Measurements from ENCODE around the gene MSI2.
A peak's percentile ranks its signal among the peaks of the same experiment; 100 is the strongest.

Gene MSI2

DNA sequence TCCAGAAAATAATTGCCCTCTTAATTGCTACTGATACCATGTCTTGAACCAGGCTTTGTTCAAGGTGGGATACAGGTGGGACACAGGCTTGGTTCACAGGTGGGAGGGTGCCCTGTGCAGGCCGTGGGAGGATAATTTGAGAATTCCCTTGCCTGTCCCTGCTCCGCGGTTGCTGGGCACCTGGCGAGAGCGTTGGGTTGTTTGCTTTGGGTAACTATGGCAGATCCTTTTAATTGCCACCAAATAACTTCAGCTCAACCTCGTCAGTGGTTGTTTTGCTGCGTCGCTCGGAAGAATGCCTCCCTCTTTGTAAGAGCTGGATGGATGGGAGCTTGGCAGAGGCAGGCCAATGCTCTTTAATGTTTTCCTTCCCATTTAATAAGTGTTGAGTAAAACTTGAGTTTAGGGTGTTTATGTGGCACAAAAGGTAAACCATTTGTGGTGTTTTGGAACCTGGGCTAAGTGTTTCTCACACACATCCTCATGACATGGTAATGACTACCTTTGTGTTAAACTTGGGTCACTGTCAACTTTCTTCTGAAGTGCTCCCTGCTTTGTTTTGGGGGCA, 202.5 kb downstream of the MSI2 start:
- no peak for DNase-seq (ENCODE audit: low read depth in 3 of 3)

DNA sequence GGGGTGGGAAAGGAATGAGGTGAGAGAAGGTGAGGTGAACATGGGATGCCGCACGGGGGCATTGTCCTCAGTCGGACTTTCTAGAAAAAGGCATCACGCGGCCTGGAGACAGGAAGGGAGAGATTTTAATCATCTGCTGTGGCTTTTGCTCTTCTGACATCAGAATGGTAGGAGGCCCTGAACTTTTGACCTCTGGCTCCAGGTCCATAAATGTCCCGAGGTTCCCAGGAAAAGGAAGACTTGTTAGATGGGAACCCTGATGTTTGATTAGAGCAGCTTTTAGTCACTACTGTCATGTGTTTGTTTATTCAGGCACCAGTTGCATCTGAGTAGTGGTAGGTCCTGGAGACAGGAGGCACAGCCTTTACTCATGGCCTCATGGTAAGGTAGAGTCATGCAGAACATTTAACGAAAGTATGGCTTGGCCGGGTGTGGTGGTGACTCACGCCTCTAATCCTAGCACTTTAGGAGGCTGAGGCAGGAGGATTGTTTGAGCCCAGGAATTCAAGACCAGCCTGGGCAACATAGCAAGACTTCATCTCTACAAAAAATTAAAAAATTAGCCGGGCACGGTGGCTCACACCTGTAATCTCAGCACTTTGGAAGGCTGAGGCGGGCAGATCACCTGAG, 203.1 kb downstream of the MSI2 start:
- peak in 1 of 3 donors; percentile 44 for DNase-seq (ENCODE audit: low read depth in 3 of 3)

DNA sequence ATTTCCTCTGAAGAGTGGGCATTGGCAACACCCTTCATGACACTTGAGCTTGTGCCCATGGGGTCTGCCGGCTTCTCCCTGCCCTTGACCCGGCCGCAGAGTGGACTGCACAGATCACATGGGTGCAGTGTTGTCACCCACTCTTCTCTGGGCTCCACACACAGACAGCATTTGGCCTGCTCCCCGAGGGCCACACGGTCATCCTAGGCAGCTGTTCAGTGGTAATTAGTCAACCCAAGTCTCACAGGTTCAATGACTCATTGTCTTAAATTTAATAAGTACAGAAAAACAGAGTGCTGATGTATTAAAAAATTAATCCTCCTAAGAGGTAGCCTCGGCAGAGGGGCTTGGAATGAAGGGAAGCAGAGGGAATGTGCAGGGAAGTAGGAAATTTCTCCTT, 204.8 kb downstream of the MSI2 start:
- DNase-seq (ENCODE audit: low read depth in 3 of 3), result peak in 1 of 3 donors; percentile 53

DNA sequence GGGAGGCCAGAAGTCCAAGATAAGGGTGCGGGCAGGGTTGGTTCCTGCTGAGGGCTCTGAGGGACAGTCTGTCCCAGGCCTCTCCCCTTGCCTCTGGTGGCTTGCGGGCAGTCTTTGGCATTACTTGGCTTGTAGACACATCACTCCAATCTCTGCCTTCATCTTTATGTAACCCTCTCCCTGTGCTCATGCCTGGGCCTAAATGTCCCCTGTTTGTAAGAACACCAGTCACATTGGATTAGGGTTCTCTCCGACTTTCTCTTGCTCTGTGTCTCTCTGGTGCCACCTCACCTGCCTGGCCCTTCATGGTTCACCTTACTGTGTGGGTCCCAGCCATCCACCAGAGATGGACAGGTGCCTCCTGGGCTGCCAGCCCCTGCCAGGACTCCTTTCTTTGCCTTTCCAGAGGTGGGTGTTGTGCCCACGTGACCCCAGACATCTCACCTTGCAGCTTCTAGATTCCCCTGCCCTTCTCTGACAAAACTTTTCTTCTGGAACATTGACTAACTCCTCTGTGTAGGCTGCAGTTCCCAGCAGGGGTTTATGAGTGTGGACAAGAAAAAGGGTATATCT, 205.8 kb downstream of the MSI2 start:
- DNase-seq (ENCODE audit: low read depth in 3 of 3), result no peak

DNA sequence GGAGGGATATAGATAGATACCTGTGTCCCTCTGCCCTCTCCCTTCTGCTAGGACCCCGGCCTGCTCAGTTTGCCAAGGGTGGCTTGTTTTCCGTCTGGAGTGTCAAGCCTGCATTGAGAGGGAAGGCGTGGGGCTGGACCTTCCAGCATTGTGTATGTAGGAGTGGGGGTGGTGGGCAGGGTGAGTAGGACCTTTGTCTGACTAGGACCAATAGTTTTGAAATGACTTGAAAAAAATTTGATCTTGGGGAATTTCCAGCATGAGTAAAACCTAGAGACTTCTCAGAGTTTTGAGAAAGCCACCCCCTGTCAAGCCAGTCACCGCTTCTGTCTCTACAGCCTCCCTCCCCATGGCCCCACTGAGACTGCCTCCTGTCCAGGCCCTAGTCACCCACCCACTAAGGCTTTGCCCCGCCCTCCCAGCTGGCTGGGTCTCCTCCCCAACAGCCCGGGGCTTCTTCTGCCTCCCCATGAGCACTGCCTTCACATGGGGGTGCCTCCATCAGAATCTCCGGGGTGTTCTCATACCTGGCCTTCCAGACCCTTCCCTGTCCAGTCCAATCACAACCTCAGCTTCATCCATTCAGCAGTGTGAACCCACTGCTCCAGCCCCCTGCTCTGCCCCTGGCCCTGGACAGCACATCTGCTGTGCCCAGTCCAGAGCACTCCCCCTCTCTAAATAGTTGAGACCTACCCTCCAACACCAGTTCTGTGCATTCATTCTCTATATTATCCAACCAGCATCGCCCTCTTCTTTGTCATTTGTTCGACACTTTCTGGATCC, 207.0 kb downstream of the MSI2 start:
- peak; percentile 77 to 90 (median 85) for DNase-seq (ENCODE audit: low read depth in 3 of 3)

DNA sequence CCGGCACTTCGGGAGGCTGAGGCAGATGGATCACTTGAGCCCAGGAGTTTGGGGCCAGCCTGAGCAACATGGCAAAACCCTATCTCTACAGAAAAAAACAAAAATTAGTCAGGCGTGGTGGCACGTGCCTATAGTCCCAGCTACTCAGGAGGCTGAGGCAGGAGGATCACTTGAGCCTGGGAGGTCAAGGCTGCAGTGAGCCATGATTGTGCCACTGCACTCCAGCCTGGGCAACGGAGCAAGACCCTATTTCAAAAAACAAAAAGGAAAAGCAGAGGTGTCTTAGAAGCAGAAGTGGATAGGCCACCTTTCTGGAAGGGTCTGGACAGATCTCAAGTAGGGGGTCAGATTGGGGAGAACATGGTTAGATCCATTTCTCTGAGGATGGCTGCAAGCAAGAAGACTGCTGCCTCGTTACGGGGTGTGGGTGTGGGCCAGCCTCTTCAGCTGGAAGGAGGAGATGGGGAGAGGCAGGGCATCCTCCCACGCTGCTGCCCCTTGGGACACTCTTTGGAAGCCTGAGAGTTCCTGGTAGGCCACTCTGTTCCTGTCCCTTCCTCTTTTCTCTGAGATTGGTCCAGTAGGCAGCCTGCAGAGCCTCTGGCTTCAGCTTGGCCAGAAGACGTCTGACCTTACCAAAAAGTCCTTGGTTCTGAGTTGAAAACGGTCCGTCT, 208.0 kb downstream of the MSI2 start:
- DNase-seq (ENCODE audit: low read depth in 3 of 3), result no peak

DNA sequence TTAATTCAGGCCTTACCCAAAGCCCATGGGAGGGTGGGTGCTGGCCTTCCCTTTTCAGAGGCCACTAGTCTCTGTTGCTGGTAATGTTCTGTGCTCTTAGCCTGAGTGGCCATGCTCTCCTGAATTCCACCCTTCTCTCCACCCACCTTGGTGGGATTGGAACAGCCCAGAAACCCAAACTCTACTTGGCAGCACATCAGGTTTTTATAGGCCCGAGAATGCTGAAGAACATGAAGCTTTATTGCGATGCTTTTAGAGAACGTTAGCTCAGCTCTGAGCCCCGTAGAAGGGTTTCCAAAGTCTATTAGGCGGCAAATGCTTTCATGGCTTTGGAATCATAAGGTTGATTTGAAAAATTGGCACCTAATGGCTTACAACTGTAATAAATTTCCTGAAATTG, 209.3 kb downstream of the MSI2 start:
- no peak for DNase-seq (ENCODE audit: low read depth in 3 of 3)

DNA sequence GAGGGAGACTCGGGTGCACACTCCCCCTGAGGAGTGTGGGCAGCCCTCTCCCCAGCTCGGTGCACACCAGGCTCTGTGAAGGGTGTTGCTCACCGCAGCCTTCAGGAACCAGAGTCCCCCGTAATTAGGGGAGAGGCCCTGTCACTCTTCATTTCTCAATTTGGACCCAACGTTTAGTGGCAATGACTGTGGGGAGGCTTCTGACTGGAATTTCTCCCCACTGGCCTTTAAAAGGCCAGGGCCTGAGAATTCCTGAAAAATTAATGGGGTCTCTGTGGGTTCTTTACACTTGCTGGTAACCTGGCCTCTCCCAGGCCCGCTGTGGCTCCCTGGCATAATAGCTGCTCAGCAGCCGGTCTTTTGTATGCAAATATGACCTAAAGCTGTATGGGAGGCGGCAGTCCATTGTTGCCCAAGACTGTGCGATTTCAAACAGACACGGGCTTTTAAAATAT, 209.7 kb downstream of the MSI2 start:
- DNase-seq (ENCODE audit: low read depth in 3 of 3), result no peak

DNA sequence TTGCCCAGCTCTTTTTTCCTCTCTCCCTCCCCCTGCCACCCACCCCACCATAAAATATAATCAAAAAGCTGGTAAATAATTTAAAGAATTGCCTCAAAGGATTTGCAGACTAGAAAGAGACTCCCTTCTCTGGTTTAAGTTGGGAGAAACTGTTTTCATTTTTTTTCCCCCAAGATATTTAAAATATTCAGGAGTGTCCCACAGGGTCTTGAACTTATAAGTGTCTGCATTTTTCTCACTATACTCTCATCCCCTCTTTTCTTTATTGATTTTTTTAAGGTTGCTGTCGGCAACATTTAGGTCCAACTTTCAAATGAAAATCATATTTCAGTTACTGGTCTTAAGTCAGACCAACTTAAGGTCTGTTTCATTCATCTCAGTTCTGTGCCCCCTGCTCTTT, 210.2 kb downstream of the MSI2 start:
- no peak for DNase-seq (ENCODE audit: low read depth in 3 of 3)

DNA sequence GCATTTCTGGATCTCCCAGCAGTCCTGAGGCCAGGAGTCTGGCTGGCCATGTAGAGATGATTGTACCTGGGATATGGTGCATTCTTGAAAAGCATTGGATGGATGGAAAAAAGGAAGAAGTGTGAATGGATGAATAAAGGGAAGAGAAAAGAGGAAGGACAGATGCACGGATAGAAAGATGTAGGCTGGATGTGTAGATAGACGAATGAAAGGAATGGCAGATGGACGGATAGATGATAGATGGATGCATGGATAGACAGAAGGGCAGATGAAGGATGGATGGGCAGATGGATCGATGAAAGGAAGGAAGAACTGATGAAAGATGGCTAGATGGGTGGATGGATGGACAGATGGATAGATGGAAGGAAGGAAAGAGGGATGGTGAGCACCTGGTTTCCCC, 210.9 kb downstream of the MSI2 start:
- no peak for DNase-seq (ENCODE audit: low read depth in 3 of 3)

DNA sequence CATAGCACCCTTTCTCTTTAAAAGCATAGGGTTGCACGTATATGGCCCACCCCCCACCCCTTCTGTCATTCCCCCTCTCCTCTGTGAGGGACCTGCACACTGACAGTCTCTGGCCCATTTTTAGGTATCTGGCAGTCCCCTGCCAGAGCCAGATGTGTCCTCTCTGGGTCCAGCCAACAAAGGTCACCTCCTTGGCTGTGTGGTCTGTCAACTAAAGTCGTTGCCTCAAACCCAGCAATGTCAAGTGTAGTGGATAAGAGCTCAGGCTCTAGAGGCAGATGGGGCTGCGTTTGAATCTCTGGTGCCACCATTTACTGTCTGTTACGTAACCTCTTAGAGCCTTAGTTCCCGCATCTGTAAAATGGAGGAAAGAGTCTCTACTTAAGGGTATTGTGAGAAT, 211.5 kb downstream of the MSI2 start:
- no peak for DNase-seq (ENCODE audit: low read depth in 3 of 3)

DNA sequence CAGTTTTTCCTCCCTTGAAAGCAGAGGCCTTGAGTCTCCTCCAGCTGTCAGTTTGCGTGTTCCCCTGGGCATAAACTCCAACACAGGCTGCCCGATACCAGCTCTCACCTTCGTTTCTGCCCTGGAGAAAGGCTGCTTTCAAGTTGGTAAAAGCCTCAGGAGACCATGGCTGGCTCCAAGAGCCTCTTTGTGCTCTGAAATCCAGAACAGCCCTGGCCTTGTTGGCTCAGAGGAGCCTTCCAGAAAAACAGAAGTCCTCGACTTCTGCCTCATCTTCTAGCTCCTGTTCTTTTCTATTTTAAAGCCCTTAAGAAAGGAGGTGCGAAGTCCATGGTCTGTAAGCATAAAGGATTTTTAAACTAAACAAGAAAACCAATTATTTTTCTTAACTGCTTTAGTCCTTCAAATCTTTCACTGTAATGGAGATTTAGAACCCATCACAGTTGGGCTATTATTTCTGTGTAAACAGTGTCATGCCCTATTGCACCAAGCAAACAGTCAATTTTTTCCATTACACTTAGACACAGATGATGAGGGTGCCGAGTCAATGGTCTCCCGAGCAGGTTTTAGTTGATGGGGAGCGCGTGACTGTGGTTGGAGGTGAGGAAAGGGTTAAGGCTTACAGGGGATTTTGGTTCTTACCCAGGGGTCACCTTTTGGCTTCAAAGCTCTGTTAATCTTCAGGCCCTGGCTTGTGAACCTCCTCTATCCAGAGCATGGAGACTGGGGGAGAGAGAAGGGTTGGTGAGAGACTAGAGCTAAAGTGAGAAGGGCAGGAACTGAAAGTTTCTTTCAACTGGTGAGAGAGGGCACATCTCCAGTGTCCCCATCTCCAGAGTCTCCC, 212.8 kb downstream of the MSI2 start:
- DNase-seq (ENCODE audit: low read depth in 3 of 3), result no peak

DNA sequence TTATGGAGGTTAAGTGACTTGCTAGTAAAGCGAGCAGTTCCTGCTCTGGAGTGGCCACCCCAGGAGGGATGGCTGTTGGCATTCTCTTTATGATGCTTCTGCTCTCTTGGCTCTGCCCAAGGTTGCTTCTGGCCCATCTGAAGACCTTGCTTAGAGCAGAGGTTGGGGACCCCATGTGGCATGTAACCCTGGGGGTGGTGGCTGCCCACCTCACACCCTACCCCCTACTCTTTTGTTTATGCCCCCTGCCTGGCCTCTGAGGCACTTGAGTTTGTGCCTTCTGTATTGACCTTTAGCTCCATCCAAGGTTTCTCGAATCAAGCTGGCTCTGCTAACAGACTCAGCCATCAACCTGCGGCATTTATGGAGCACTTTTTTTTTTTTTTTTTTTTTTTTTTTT, 214.6 kb downstream of the MSI2 start:
- DNase-seq (ENCODE audit: low read depth in 3 of 3), result no peak

DNA sequence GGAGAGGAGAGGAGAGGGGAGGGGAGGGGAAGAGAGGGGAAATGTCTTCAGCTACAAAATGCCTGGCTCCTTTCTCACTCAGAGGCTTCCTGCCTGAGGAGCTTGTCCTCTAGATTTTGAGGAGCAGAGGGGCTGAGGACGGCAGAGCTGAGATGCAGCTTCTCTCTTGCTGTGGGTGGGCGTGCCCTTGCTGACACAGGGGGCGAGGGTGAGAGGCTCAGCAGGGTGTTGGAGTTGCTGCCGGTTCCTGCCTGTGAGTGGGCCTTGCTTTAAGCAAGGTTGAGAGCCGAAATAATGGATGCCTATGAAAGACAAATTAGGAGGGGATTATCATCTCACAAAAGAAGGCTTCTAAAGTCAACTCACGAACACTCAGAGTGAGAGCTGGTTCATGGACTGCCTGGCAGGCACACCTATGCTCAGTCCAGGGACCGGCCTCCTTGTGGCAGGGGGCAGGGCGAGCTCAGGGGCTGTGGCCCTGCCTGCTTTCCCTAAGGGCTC, 215.6 kb downstream of the MSI2 start:
- DNase-seq (ENCODE audit: low read depth in 3 of 3), result no peak

DNA sequence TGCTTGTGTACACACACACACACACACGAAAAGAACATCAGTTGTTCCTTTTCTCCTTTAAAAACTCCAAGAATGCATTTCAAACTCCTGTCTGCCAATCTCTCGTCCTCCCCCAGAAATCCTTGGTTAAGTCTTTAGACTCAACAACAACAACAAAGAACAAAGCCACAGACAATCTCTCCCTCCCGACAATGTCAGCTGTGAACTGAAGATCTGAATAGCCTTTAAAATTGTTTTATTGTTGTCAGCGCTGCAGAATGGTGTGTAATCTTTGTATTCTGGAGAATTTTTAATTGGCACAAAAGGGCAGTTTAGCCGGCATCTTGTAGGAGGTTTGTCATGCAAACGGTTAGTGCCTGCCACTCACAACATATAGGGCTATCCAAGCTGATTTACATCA, 219.5 kb downstream of the MSI2 start:
- no peak for DNase-seq (ENCODE audit: low read depth in 3 of 3)

DNA sequence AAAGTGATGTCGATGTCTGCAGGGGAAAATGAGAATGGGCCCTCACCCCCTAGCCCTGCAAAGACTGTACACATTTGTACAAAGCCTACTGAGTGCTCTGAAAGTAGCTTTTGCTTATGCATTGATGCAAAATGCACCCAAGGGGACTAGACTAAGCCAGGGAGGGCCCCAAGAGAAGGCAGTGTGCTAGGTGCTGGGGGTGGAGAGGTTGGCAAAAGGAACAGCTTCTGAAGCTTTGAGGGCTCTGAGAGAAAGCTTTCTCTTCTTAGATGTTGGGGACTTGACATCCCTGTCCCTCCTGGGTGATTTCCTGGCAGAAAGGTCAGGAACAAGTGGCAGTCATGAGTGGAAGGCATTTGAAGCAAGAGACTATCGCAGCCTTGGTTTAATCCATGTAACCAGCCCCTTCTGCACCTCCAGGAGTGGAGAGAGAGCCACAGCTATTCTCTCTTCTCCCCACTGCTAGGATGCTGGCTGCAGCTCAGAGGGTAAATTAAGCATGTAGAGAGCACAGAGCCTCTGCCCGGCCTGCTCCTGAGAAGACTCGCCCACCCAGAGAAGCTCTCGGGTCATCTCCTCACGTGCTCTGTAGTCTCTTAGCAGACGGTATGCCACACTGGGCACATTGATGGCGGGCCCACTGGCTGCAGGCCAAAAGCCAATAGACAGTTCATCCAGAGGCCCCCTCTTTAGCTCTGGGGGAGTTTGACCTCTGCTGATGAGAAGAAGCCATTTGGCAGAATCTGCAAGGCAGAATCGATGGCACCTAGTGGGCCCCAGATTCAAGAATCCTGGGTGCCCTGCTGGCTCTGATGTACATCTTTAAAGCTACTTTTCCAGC, 221.4 kb downstream of the MSI2 start:
- no peak for DNase-seq (ENCODE audit: low read depth in 3 of 3)

DNA sequence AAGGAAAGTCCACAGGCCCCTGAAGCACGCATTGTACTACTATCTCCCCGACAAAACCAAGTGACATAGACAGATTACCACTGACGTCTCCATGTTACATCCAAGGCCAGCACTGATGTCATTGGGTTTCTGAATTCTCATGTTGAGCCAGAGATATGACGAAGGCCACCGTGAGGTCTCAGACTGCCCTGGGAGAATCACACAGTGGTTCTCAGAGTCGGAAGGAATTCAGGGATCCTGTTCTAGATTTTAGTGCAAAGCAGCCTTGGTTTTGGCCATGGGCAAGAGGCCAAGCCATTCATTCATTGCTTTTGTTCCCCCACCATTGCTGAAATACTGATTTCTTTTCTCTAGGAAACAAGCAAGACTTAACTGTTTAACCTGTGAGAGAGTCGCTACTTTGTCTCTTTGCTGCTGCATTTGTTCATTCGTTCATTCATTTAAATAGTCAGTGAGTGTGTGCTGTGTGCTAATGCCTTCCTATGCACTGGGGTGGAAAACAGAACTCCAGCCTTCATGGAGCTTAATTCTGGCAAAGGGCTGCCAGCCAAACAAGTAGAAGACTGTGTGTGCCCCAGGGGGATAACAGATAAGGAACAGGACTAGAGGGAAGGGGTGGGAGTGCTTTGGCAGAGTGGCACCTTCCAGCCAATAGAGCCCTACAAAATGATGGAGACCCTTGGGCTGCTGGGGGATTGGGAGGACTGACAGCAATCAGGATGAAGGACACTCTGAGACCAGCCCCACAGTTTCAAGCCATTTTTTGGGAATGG, 222.3 kb downstream of the MSI2 start:
- no peak for DNase-seq (ENCODE audit: low read depth in 3 of 3)

DNA sequence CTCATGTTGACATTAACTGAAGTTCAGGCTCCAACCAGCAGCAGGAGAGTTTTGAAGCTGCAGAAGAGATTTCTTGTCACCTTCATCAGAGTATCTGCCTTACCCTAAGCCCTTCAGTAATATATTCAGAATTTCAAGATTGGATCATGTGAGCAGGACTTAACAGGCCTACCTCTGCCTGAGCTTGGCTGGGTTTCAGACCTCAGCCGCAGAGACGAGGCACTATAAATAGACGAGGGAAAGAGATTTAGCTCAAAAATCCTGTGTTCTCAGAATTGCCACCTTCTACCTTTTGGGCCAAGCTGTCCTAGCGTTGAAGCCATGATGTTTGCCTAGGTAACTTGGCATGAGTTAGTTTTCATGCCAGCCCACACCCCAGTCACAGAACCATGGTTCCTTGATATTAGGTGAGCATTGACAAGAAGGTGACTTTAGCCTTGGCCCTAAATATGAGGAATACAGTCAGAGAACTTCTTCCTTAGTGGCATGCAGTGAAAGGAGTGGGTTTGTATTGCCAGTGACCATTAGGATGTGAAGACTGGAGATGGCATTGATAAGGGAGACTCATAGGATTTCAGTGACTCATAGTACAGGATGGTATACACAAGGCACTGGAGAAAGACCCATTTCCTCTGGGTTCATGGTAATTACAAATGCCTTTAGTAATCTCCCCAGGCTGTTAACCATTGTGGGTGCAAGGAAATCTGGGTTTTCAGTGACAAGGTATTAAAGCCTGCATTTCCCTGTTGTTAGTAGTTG, 224.3 kb downstream of the MSI2 start:
- no peak for DNase-seq (ENCODE audit: low read depth in 3 of 3)

DNA sequence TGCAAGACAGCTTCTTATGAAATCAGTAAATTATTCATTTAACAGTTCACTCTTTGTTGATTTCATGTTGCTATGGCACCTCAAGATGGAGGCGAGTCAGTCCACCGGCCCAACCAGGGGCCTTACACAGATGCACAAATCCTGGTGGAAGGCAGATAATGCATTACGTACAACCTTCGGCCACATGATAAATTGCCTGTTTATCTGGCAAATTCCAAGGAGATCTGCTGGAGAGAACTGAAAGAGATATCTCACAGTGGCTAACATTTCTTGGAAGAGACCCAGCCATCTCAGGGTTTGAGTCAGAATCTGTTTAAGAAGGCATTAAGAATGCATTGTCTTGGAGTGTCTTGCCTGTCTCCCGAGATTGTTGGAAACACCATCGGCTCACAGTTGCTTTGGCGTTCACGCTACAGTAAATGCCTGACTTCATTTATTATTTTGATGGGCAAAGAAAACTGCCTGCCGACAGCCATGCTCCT, 225.6 kb downstream of the MSI2 start:
- no peak for DNase-seq (ENCODE audit: low read depth in 3 of 3)
